ENCODE data around the gene PRIM2.
"Not testable (repeated sequence)": the region's sequence is repeated elsewhere in the genome, so short reads cannot be mapped to it uniquely, and the experiment has no call there.

GRCh38 chr6:57465968-57466367 lies 148.5 kb downstream of the PRIM2 start:
- not testable (repeated sequence) for TF ChIP-seq POLR2AphosphoS5 (IDR thresholded peaks at IDR 0.05; ENCODE audit: low read depth, low read length); TCF12 (IDR thresholded peaks at IDR 0.05; ENCODE audit: low read depth, low read length); EZH2 (IDR thresholded peaks at IDR 0.05; ENCODE audit: low read depth, low read length, severe bottlenecking); SIX5 (IDR thresholded peaks at IDR 0.05; ENCODE audit: low read depth, low read length); SUZ12 (IDR thresholded peaks at IDR 0.05; ENCODE audit: low read length); TAF1 (IDR thresholded peaks at IDR 0.05; ENCODE audit: low read depth, low read length); MAFK (IDR thresholded peaks at IDR 0.05; ENCODE audit: low read depth, low read length); CEBPB (IDR thresholded peaks at IDR 0.05; ENCODE audit: low read depth, low read length); JUND (IDR thresholded peaks at IDR 0.05; ENCODE audit: low read length); POLR2A (IDR thresholded peaks at IDR 0.05; ENCODE audit: control extremely low read depth in 1 of 2, low read depth in 2 of 2, low read length in 2 of 2); SP4 (IDR thresholded peaks at IDR 0.05; ENCODE audit: low read length)
- TF ChIP-seq, protein P1, sequence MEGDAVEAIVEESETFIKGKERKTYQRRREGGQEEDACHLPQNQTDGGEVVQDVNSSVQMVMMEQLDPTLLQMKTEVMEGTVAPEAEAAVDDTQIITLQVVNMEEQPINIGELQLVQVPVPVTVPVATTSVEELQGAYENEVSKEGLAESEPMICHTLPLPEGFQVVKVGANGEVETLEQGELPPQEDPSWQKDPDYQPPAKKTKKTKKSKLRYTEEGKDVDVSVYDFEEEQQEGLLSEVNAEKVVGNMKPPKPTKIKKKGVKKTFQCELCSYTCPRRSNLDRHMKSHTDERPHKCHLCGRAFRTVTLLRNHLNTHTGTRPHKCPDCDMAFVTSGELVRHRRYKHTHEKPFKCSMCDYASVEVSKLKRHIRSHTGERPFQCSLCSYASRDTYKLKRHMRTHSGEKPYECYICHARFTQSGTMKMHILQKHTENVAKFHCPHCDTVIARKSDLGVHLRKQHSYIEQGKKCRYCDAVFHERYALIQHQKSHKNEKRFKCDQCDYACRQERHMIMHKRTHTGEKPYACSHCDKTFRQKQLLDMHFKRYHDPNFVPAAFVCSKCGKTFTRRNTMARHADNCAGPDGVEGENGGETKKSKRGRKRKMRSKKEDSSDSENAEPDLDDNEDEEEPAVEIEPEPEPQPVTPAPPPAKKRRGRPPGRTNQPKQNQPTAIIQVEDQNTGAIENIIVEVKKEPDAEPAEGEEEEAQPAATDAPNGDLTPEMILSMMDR (IDR thresholded peaks at IDR 0.05; ENCODE audit: control extremely low read depth in 1 of 3, insufficient read depth in 1 of 3, low read depth in 1 of 3, low read length in 3 of 3) = not testable (repeated sequence)

Data from H1 (cell line).